HepG2 (cell line): Measurements from ENCODE around the gene UBE2QL1.

Experiments
- CHD2 ChIP-seq: IDR thresholded peaks from 2 replicates; pipeline ENCODE4 v1.6.1; 2011; ENCODE audit warnings: low read depth, low read length, improper control_type of control experiment
- CTCF ChIP-seq: sonication (generic); formaldehyde crosslinking; IDR thresholded peaks from 2 replicates; pipeline ENCODE4 v1.5.0; 2020; ENCODE audit warnings: mild to moderate bottlenecking, missing genetic modification reagents, moderate library complexity
- GTF3A ChIP-seq: sonication (generic); formaldehyde crosslinking; conservative IDR thresholded peaks from 2 replicates; pipeline ENCODE4 v1.4.0; 2020; ENCODE audit warnings: mild to moderate bottlenecking, missing genetic modification reagents
- NFAT5 ChIP-seq: sonication (generic); formaldehyde crosslinking; IDR thresholded peaks from 2 replicates; pipeline ENCODE4 v1.4.0; 2020; ENCODE audit warnings: missing genetic modification reagents
- RAD21 ChIP-seq: fragments of 450-650 bp; formaldehyde crosslinking; IDR thresholded peaks from 2 replicates; pipeline ENCODE4 v1.5.0; 2020; ENCODE audit warnings: mild to moderate bottlenecking
- RBM22 ChIP-seq: fragments of 200-400 bp; formaldehyde crosslinking; optimal IDR thresholded peaks from 2 replicates; pipeline ENCODE3; 2017; ENCODE audit warnings: mild to moderate bottlenecking, low read length, moderate library complexity
- ZBED4 ChIP-seq: sonication (generic); formaldehyde crosslinking; IDR thresholded peaks from 2 replicates; pipeline ENCODE4 v1.4.0; 2020; ENCODE audit warnings: missing genetic modification reagents, borderline replicate concordance
- ZBTB33 ChIP-seq: sonication (generic); formaldehyde crosslinking; IDR thresholded peaks from 2 replicates; pipeline ENCODE4 v1.4.0; 2020; ENCODE audit warnings: missing genetic modification reagents
- ZNF782 ChIP-seq: sonication (generic); formaldehyde crosslinking; IDR thresholded peaks from 2 replicates; pipeline ENCODE4 v1.4.0; 2020; ENCODE audit warnings: missing genetic modification reagents, mild to moderate bottlenecking, borderline replicate concordance

- no peak for TF ChIP-seq CTCF (CRISPR knock-in tag)
- no peak for TF ChIP-seq ZNF782 (CRISPR knock-in tag)
- TF ChIP-seq GTF3A (CRISPR knock-in tag), result no peak
- no peak for TF ChIP-seq RBM22
- TF ChIP-seq CHD2, result no peak
- TF ChIP-seq RAD21 (CRISPR knock-in tag), result no peak
- TF ChIP-seq NFAT5 (CRISPR knock-in tag), result no peak
- TF ChIP-seq ZBED4, result no peak
- TF ChIP-seq ZBTB33 (CRISPR knock-in tag), result no peak
Measured at GRCh38 chr5:6505416-6505755, 56.7 kb downstream of the UBE2QL1 start.
